ENCODE results near the gene NUAK2. TPM values are rescaled to one million over a fixed set of nuclear protein-coding genes. Genes with fewer than 3 reads are reported as not detected.

The NUAK2 gene
- total and polyA plus RNA-seq, 5 experiments from 2014 or later: 14.3 to 73.6 (median 46.9) TPM

GRCh38 chr1:205255941-205256780, 65.4 kb downstream of the NUAK2 start:
- H3K4me1 Mint-ChIP-seq: peaks cover 0 to 4% (median 2%) of the 10 kb centered on the region in 4 donors
- H3K27me3 Mint-ChIP-seq: peaks cover 0 to 3% (median 0%) of the 10 kb centered on the region in 5 donors
- peak; percentile 70 to 89 (median 81) for DNase-seq
- H3K36me3 Mint-ChIP-seq: no peaks in the 10 kb centered on the region
- no peak overlapping the region for H3K4me3 Mint-ChIP-seq
- H3K27ac Mint-ChIP-seq: peak overlapping the region in 3 of 10 donors; percentile 8 to 66 (median 14)
- POLR2A ChIA-PET: interaction anchor here (0.9 to 1.0 kb wide), 3 partner anchors 27 to 45 kb away, joined by 3 to 5 read pairs (median 3); partner anchors contain the start of gene TMCC2
- ATAC-seq: peak; percentile 94 to 99
- no peaks in the 10 kb centered on the region for H3K9me3 Mint-ChIP-seq

Other genes with a start within 250 kb of the NUAK2 start
- 1 to 10 TPM; 5.3 to 5.7 TPM for gene TMEM81, start 237.3 kb downstream of the NUAK2 start, total RNA-seq
- under 1 TPM; 0.57 to 0.90 (median 0.73) TPM for gene TMEM81, start 237.3 kb downstream of the NUAK2 start, polyA plus RNA-seq
- gene RBBP5, start 199.8 kb downstream of the NUAK2 start, total RNA-seq: 10 to 100 TPM; 28.0 to 31.5 TPM
- gene RBBP5, start 199.8 kb downstream of the NUAK2 start, polyA plus RNA-seq: 10 to 100 TPM; 20.4 to 23.2 (median 22.5) TPM
- 10 to 100 TPM; 15.9 to 17.5 TPM for gene DSTYK, start 110.0 kb downstream of the NUAK2 start, total RNA-seq
- 1 to 10 TPM; 5.2 to 8.6 (median 7.0) TPM for gene DSTYK, start 110.0 kb downstream of the NUAK2 start, polyA plus RNA-seq
- gene TMCC2, start 93.8 kb downstream of the NUAK2 start, total RNA-seq: 1 to 10 TPM; 3.9 to 4.7 TPM
- gene TMCC2, start 93.8 kb downstream of the NUAK2 start, polyA plus RNA-seq: 1 to 10 TPM in 1 of 3 donors, under 1 TPM in 2; 0.37 to 2.0 (median 0.40) TPM
- gene KLHDC8A, start 35.2 kb upstream of the NUAK2 start, total RNA-seq: not detected
- gene KLHDC8A, start 35.2 kb upstream of the NUAK2 start, polyA plus RNA-seq: not detected
- gene LEMD1, start 100.3 kb upstream of the NUAK2 start, total RNA-seq: not detected
- not detected for gene LEMD1, start 100.3 kb upstream of the NUAK2 start, polyA plus RNA-seq
- under 1 TPM; 0.11 to 0.31 TPM for gene BLACAT1, start 134.3 kb upstream of the NUAK2 start, total RNA-seq
- not detected for gene BLACAT1, start 134.3 kb upstream of the NUAK2 start, polyA plus RNA-seq
- 1 to 10 TPM; 5.7 to 6.1 TPM for gene CDK18, start 182.9 kb upstream of the NUAK2 start, total RNA-seq
- gene CDK18, start 182.9 kb upstream of the NUAK2 start, polyA plus RNA-seq: 1 to 10 TPM in 2 of 3 donors, under 1 TPM in 1; 0.32 to 1.3 (median 1.1) TPM

Data from naive thymus-derived CD8-positive, alpha-beta T cell (primary cell).